ENCODE measurements around the gene B3GALT2. TPM values are rescaled to one million over a fixed set of nuclear protein-coding genes. Genes with fewer than 3 reads are reported as not detected.

B3GALT2 gene
- total and polyA plus RNA-seq, 9 of the 15 experiments (the other 6 are each of a cell fraction or from before 2014, with no cell fraction given): 0.03 TPM; not detected in 8

- CTCF ChIA-PET (ENCODE audit: low intra/inter-chr PET ratio): no interaction called here
- no peak for ATAC-seq
- no peaks in the 10 kb centered on the region for H3K27me3 ChIP-seq (ENCODE audit: control insufficient read depth in 2 of 2, insufficient read depth in 2 of 2, low read length in 2 of 2)
- 77% methylated on average over 3 of the region's 3 CpGs for WGBS (ENCODE audit: insufficient coverage, low coverage, missing lambda C conversion rate)
- intact Hi-C loops (cut with micrococcal nuclease) (no loop called here), in situ Hi-C loops (cut with MboI) (no loop called here)
- no peak overlapping the region for H3K4me3 ChIP-seq
- no peaks in the 10 kb centered on the region for H3K4me1 ChIP-seq (replicated peaks in 1 of 2; ENCODE audit: control insufficient read depth in 2 of 2, insufficient read depth in 2 of 2, low read length in 2 of 2)
- H2AFZ ChIP-seq (ENCODE audit: low read depth, low read length): no peak overlapping the region
- H3K27ac ChIP-seq (ENCODE audit: extremely low read depth, low read depth, low read length): no peak overlapping the region
- TF ChIP-seq MTF1 (CRISPR knock-in tag; IDR thresholded peaks at IDR 0.05; ENCODE audit: borderline replicate concordance) (no peak), TGIF2 (CRISPR knock-in tag; IDR thresholded peaks at IDR 0.05) (no peak), SMAD3 (CRISPR knock-in tag; conservative IDR thresholded peaks at IDR 0.05) (no peak), FOXO4 (CRISPR knock-in tag; IDR thresholded peaks at IDR 0.05) (no peak), U2AF2 (optimal IDR thresholded peaks at IDR 0.05; ENCODE audit: low read depth, low read length) (no peak), RBM14 (IDR thresholded peaks at IDR 0.05; ENCODE audit: borderline replicate concordance, insufficient read depth, low read depth, low read length) (no peak), L3MBTL2 (IDR thresholded peaks at IDR 0.05) (no peak), KHSRP (IDR thresholded peaks at IDR 0.05) (no peak), KLF16 (IDR thresholded peaks at IDR 0.05) (no peak)
- no peaks in the 10 kb centered on the region for H3K9me1 ChIP-seq (ENCODE audit: control insufficient read depth, insufficient read depth, low read length)
- BruUV-seq (replicated peaks): no TSS peak
- H3K4me2 ChIP-seq (ENCODE audit: insufficient read depth, low read length): no peak overlapping the region
- POLR2A ChIA-PET: no interaction called here
- no peaks in the 10 kb centered on the region for H3K9me3 ChIP-seq (replicated peaks; ENCODE audit: control insufficient read depth, insufficient read depth, low read depth, low read length)
- no peak for FAIRE-seq
- H4K20me1 ChIP-seq (replicated peaks; ENCODE audit: control insufficient read depth, insufficient read depth, low read length): no peaks in the 10 kb centered on the region
- peaks cover 10% of the 10 kb centered on the region; the same call in 1 of the 3 replicates for H3K79me2 ChIP-seq (ENCODE audit: control insufficient read depth, insufficient read depth, low read length)
- H3K9ac ChIP-seq (ENCODE audit: insufficient read depth in 1 of 2, low read depth in 2 of 2, low read length in 2 of 2): no peak overlapping the region
- H3K36me3 ChIP-seq (ENCODE audit: control insufficient read depth, insufficient read depth, low read length): peaks cover 66% of the 10 kb centered on the region
- DNase-seq (ENCODE audit: extremely low read depth in 1 of 4, low spot score in 3 of 4): no peak
These were observed 30.1 kb downstream of the B3GALT2 start for GRCh38 chr1:193156117-193156821.
